SU-DHL-6 (cell line): ENCODE results near the gene TENT4B.
"Not testable (repeated sequence)": the region's sequence is repeated elsewhere in the genome, so short reads cannot be mapped to it uniquely, and the experiment has no call there.

Experiments
- H2AFZ ChIP-seq: fragments of 200-600 bp; sonication (generic); 2 replicates; pipeline ENCODE4 v1.6.1; 2014; ENCODE audit warnings: low read depth, mild to moderate bottlenecking, moderate library complexity, mixed read lengths, antibody characterized with exemption, low read length; ENCODE audit not compliant: severe bottlenecking
- H3F3A ChIP-seq: fragments of 200-600 bp; shearing (Covaris generic); 2 replicates; pipeline ENCODE4 v1.6.0; 2016; ENCODE audit warnings: antibody characterized with exemption, mild to moderate bottlenecking; ENCODE audit not compliant: insufficient read depth
- H3K27ac ChIP-seq: fragments of 200-600 bp; sonication (generic); 2 replicates; pipeline ENCODE4 v1.5.1; 2016; ENCODE audit warnings: low read depth, mild to moderate bottlenecking, low read length, moderate library complexity, mixed read lengths
- H3K27me3 ChIP-seq: fragments of 200-600 bp; sonication (generic), shearing (Covaris generic); 2 replicates; pipeline ENCODE4 v1.6.0; 2014; ENCODE audit warnings: mild to moderate bottlenecking, low read length
- H3K36me3 ChIP-seq: fragments of 200-600 bp; sonication (generic); 2 replicates; pipeline ENCODE4 v1.6.1; 2014; ENCODE audit warnings: mild to moderate bottlenecking, low read length, mixed read lengths
- H3K4me2 ChIP-seq: fragments of 300-600, 200-600 bp; shearing (Covaris generic), sonication (generic); 2 replicates; pipeline ENCODE4 v1.6.0; 2014; ENCODE audit warnings: low read length, low read depth, mild to moderate bottlenecking; ENCODE audit not compliant: poor library complexity, severe bottlenecking
- H3K4me3 ChIP-seq: fragments of 200-600 bp; sonication (generic); 2 replicates; pipeline ENCODE4 v1.5.1; 2014; ENCODE audit warnings: antibody characterized with exemption, low read length, mild to moderate bottlenecking, mixed read lengths; ENCODE audit not compliant: insufficient read depth, poor library complexity, severe bottlenecking
- H3K79me2 ChIP-seq: fragments of 200-600 bp; sonication (generic); 2 replicates; pipeline ENCODE4 v1.6.1; 2014; ENCODE audit warnings: mild to moderate bottlenecking, low read length, moderate library complexity; ENCODE audit not compliant: insufficient read depth
- H3K9ac ChIP-seq: fragments of 200-600 bp; sonication (generic); 2 replicates; pipeline ENCODE4 v1.7.0; 2014; ENCODE audit warnings: mild to moderate bottlenecking, low read length
- H3K9me2 ChIP-seq: fragments of 200-600 bp; sonication (generic); replicated peaks from 2 replicates; pipeline ENCODE4 v1.6.1; 2014; ENCODE audit warnings: low read length; ENCODE audit not compliant: insufficient read depth
- H3K9me3 ChIP-seq: fragments of 200-600 bp; sonication (generic); 2 replicates; pipeline ENCODE4 v1.6.1; 2014; ENCODE audit warnings: low read length, mixed read lengths; ENCODE audit not compliant: insufficient read depth
- H4K20me1 ChIP-seq: fragments of 200-600 bp; sonication (generic); 2 replicates; pipeline ENCODE4 v1.6.1; 2014; ENCODE audit warnings: low read depth, mild to moderate bottlenecking, antibody characterized with exemption, low read length, moderate library complexity, mixed read lengths
- CTCF ChIP-seq: fragments of 200-600 bp; sonication (generic); IDR thresholded peaks from one replicate; pipeline ENCODE4 v1.5.1; 2017; ENCODE audit warnings: antibody characterized with exemption, mild to moderate bottlenecking, low read length, moderate library complexity; ENCODE audit not compliant: insufficient read depth, poor library complexity, severe bottlenecking
- EZH2phosphoT487 ChIP-seq: fragments of 200-600 bp; sonication (generic), shearing (Covaris generic); conservative IDR thresholded peaks from 2 replicates; pipeline ENCODE4 v1.6.1; 2018; ENCODE audit warnings: mild to moderate bottlenecking, antibody characterized with exemption, low read length, moderate library complexity, mixed read lengths

Gene TENT4B

GRCh38 chr16:50169555-50170096 is 16.5 kb downstream of the TENT4B start:
- TF ChIP-seq CTCF (no peak), EZH2phosphoT487 (no peak)
- Histone ChIP-seq H3K4me2 (no peak overlapping the region), H3K79me2 (peaks cover 52% of the 10 kb centered on the region; the same call in 1 of the 2 replicates)

DNA sequence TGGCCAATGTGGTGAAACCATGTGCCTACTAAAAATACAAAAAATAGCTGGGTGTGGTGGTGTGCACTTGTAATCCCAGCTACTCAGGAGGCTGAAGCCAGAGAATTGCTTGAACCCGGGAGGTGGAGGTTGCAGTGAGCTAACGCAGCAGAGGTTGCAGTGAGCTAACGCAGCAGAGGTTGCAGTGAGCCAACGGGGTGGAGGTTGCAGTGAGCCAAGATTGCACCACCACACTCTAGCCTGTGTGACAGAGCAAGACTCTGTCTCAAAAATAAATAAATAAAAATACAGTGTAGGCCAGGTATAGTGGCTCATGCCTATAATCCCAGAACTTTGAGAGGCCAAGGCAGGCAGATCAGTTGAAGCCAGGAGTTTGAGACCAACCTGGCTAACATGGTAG is 18.7 kb downstream of the TENT4B start:
- H3K27me3 ChIP-seq, H4K20me1 ChIP-seq, H3F3A ChIP-seq, H3K9me2 ChIP-seq, H3K9me3 ChIP-seq, H3K9ac ChIP-seq, H3K4me3 ChIP-seq, H2AFZ ChIP-seq, H3K36me3 ChIP-seq, H3K4me2 ChIP-seq, H3K27ac ChIP-seq: not testable (repeated sequence)
- H3K79me2 ChIP-seq: peaks cover 44% of the 10 kb centered on the region

More at GRCh38 chr16:50169555-50170096, 16.5 kb downstream of the TENT4B start:
- Histone ChIP-seq H3K9ac (no peak overlapping the region), H4K20me1 (0 out of 2 replicates have a peak, but pooled peaks cover 2% of the 10 kb centered on the region), H3K9me3 (no peaks in the 10 kb centered on the region), H3F3A (no peaks in the 10 kb centered on the region), H3K27ac (no peak overlapping the region), H3K9me2 (no peaks in the 10 kb centered on the region), H3K27me3 (no peaks in the 10 kb centered on the region), H3K4me3 (no peak overlapping the region), H2AFZ (no peak overlapping the region), H3K36me3 (no peaks in the 10 kb centered on the region)

GRCh38 chr16:50172195-50172922 is 19.3 kb downstream of the TENT4B start:
- H3K27ac ChIP-seq: no peak overlapping the region
- H3K9me2 ChIP-seq: no peaks in the 10 kb centered on the region
- H3K9ac ChIP-seq: no peak overlapping the region
- H3F3A ChIP-seq: no peaks in the 10 kb centered on the region
- H3K9me3 ChIP-seq: no peaks in the 10 kb centered on the region
- H3K79me2 ChIP-seq: peaks cover 46% of the 10 kb centered on the region
- H3K36me3 ChIP-seq: no peaks in the 10 kb centered on the region
- H3K27me3 ChIP-seq: no peaks in the 10 kb centered on the region
- no peaks in the 10 kb centered on the region for H4K20me1 ChIP-seq
- no peak overlapping the region for H3K4me3 ChIP-seq
- no peak overlapping the region for H3K4me2 ChIP-seq
- TF ChIP-seq CTCF: no peak
- no peak for TF ChIP-seq EZH2phosphoT487
- H2AFZ ChIP-seq: no peak overlapping the region

GRCh38 chr16:50173316-50173715 is 20.2 kb downstream of the TENT4B start:
- no peaks in the 10 kb centered on the region for H3K27me3 ChIP-seq
- no peak overlapping the region for H3K4me2 ChIP-seq
- no peaks in the 10 kb centered on the region for H4K20me1 ChIP-seq
- H3K36me3 ChIP-seq: no peaks in the 10 kb centered on the region
- no peaks in the 10 kb centered on the region for H3K9me3 ChIP-seq
- TF ChIP-seq EZH2phosphoT487: no peak
- no peak for TF ChIP-seq CTCF
- H2AFZ ChIP-seq: no peak overlapping the region
- no peak overlapping the region for H3K27ac ChIP-seq
- no peaks in the 10 kb centered on the region for H3F3A ChIP-seq
- no peaks in the 10 kb centered on the region for H3K9me2 ChIP-seq
- H3K4me3 ChIP-seq: no peak overlapping the region
- peaks cover 47% of the 10 kb centered on the region for H3K79me2 ChIP-seq
- no peak overlapping the region for H3K9ac ChIP-seq
